GM12878 (cell line): Measurements from ENCODE around the gene ACTA2. TPM values are rescaled to one million over a fixed set of nuclear protein-coding genes. Genes with fewer than 3 reads are reported as not detected.

Source experiments
- ASH2L ChIP-seq: fragments of 300-600, 200-600 bp; sonication (generic); IDR thresholded peaks from 2 replicates; pipeline ENCODE4 v1.6.1; 2017; ENCODE audit warnings: low read depth, mild to moderate bottlenecking, borderline replicate concordance
- CREB1 ChIP-seq: IDR thresholded peaks from 2 replicates; pipeline ENCODE4 v1.6.1; 2012; ENCODE audit warnings: low read depth, mild to moderate bottlenecking, inconsistent platforms
- GATAD2B ChIP-seq: fragments of 450-650 bp; conservative IDR thresholded peaks from 2 replicates; pipeline ENCODE4 v1.6.1; 2017; ENCODE audit warnings: low read depth, mild to moderate bottlenecking, moderate library complexity
- HDAC2 ChIP-seq: fragments of 200-600 bp; sonication (generic); IDR thresholded peaks from 2 replicates; pipeline ENCODE4 v1.6.1; 2017
- JUND ChIP-seq: IDR thresholded peaks from 2 replicates; pipeline ENCODE4 v1.6.1; 2012; ENCODE audit warnings: low read depth, mild to moderate bottlenecking, low read length, improper control_type of control experiment, moderate library complexity
- LARP7 ChIP-seq: fragments of 450-650 bp; IDR thresholded peaks from 2 replicates; pipeline ENCODE4 v1.6.1; 2017; ENCODE audit warnings: mild to moderate bottlenecking
- MEF2A ChIP-seq: IDR thresholded peaks from 2 replicates; pipeline ENCODE4 v1.6.1; 2011; ENCODE audit warnings: low read depth, mild to moderate bottlenecking, low read length, moderate library complexity; ENCODE audit not compliant: insufficient read depth
- NBN ChIP-seq: fragments of 450-650 bp; IDR thresholded peaks from 2 replicates; pipeline ENCODE4 v1.6.1; 2016
- RAD21 ChIP-seq: IDR thresholded peaks from 2 replicates; pipeline ENCODE4 v1.6.1; 2011; ENCODE audit warnings: mild to moderate bottlenecking, low read depth, low read length, moderate library complexity; ENCODE audit not compliant: insufficient read depth
- SIN3A ChIP-seq: IDR thresholded peaks from 2 replicates; pipeline ENCODE4 v1.6.1; 2012; ENCODE audit warnings: low read depth, low read length, improper control_type of control experiment
- SMC3 ChIP-seq: IDR thresholded peaks from 2 replicates; pipeline ENCODE4 v1.6.1; 2011; ENCODE audit warnings: low read length, improper control_type of control experiment, borderline replicate concordance
- SP1 ChIP-seq: IDR thresholded peaks from one replicate; pipeline ENCODE4 v1.6.1; 2011; ENCODE audit warnings: low read depth, low read length
- SREBF1 ChIP-seq: IDR thresholded peaks from 2 replicates; pipeline ENCODE4 v1.6.1; 2012; ENCODE audit warnings: mild to moderate bottlenecking, low read length
- SUZ12 ChIP-seq: fragments of 200-600 bp; sonication (generic); IDR thresholded peaks from one replicate; pipeline ENCODE4 v1.6.1; 2018; ENCODE audit warnings: antibody characterized with exemption, mild to moderate bottlenecking; ENCODE audit not compliant: unreplicated experiment
- TBL1XR1 ChIP-seq: IDR thresholded peaks from 2 replicates; pipeline ENCODE4 v1.6.1; 2012; ENCODE audit warnings: low read depth, low read length, improper control_type of control experiment
- ZNF24 ChIP-seq: fragments of 450-650 bp; IDR thresholded peaks from 2 replicates; pipeline ENCODE4 v1.6.1; 2017; ENCODE audit warnings: antibody characterized with exemption, mild to moderate bottlenecking
- polyA plus RNA-seq, 11 experiments: library from polyadenylated mRNA; depleted of rRNA in 4 of 11; unstranded in 6 of 11; stranded (reverse) in 5 of 11; fragments of >200 nt; fragmentation: Nextera tagmentation in 4 of 11; fragmentation: Illumina TruSeq in 1 of 11; extraction: Ambion mirVana in 4 of 11; extraction: Trizol in 1 of 11; gene quantifications; 1 replicate in 1 of 11; 2 replicates in 10 of 11; pipeline versions ENCODE4 v1.2.1 to v1.2.3, GENCODE V29; 2011 to 2016; ENCODE audit warnings: inconsistent platforms in 2 of 11, missing spikeins in 2 of 11, low read depth in 1 of 11
- total RNA-seq, 4 experiments: library from RNA; depleted of rRNA in 3 of 4; stranded (reverse); fragments of >200 nt in 3 of 4; fragmentation: Illumina TruSeq in 1 of 4; extraction: Trizol in 1 of 4; gene quantifications; 2 replicates each; pipeline versions ENCODE4 v1.2.1 to v1.2.3, GENCODE V29; 2013 to 2021
- TF ChIP-seq, protein P1 (sequence below): fragments of 450-650 bp; formaldehyde crosslinking; IDR thresholded peaks from 2 replicates; pipeline ENCODE4 v1.4.0; 2022; ENCODE audit warnings: mild to moderate bottlenecking, moderate library complexity
- TF ChIP-seq, protein P2 (sequence below): fragments of 450-650 bp; IDR thresholded peaks from 2 replicates; pipeline ENCODE4 v1.6.1; 2017; ENCODE audit warnings: low read depth, mild to moderate bottlenecking, moderate library complexity
- TF ChIP-seq, protein P3 (sequence below): fragments of 450-650 bp; formaldehyde crosslinking; IDR thresholded peaks from 2 replicates; pipeline ENCODE4 v1.4.0; 2020; ENCODE audit warnings: mild to moderate bottlenecking, moderate library complexity
- TF ChIP-seq, protein P4 (sequence below): fragments of 450-650 bp; IDR thresholded peaks from 2 replicates; pipeline ENCODE4 v1.6.1; 2017; ENCODE audit warnings: mild to moderate bottlenecking, low read depth, inconsistent platforms; ENCODE audit not compliant: poor library complexity, severe bottlenecking

The ACTA2 gene
- total and polyA plus RNA-seq, 10 of the 15 experiments (the other 5 are each of a cell fraction or from before 2014, with no cell fraction given) = 7.4 to 78.2 (median 32.4) TPM

DNA sequence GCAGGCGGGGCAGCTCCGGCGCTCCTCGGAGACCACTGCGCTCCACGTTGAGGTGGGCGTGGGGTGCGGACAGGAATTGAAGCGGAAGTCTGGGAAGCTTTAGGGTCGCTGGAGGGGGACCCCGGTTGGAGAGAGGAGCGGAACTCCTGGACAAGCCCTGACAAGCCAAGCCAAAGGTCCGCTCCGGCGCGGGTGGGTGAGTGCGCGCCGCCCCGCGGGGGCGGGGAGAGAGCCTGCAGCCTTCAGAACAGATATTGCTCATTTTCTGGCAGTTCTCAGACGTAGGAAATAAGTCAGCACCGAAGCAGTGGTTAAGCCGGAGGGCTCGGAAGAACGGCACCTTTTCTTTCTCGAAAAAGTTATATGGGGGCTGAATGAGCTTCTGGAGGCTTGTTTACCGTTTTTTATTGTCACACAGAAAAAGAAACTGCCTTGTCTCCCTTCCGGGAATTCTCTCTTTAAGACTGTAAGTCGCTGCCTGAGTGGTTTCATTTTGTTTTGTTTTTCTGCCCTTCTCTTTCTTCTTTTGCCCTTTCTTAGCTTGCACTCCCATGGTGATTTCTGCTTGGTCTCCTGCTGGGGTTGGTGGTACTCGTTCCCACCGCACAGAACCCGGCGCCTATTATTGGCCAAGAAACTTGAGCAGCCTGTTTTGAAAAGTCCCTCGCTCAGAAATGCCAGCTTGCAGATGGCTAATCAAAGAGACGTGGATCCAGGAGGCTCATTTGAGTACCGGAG lies 38.8 kb upstream of the ACTA2 start (continued):
- TF ChIP-seq, protein P1, sequence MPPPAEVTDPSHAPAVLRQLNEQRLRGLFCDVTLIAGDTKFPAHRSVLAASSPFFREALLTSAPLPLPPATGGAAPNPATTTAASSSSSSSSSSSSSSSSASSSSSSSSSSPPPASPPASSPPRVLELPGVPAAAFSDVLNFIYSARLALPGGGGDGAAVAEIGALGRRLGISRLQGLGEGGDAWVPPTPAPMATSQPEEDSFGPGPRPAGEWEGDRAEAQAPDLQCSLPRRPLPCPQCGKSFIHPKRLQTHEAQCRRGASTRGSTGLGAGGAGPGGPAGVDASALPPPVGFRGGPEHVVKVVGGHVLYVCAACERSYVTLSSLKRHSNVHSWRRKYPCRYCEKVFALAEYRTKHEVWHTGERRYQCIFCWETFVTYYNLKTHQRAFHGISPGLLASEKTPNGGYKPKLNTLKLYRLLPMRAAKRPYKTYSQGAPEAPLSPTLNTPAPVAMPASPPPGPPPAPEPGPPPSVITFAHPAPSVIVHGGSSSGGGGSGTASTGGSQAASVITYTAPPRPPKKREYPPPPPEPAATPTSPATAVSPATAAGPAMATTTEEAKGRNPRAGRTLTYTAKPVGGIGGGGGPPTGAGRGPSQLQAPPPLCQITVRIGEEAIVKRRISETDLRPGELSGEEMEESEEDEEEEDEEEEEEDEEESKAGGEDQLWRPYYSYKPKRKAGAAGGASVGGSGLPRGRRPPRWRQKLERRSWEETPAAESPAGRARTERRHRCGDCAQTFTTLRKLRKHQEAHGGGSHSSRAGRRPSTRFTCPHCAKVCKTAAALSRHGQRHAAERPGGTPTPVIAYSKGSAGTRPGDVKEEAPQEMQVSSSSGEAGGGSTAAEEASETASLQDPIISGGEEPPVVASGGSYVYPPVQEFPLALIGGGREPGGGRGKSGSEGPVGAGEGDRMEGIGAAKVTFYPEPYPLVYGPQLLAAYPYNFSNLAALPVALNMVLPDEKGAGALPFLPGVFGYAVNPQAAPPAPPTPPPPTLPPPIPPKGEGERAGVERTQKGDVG (CRISPR knock-in tag) = no peak
- TF ChIP-seq SREBF1 (no peak), ASH2L (no peak), NBN (peak; percentile 73), HDAC2 (no peak), ZNF24 (0 out of 2 replicates have a peak, but pooled peaks have one; percentile 56), TBL1XR1 (0 out of 2 replicates have a peak, but pooled peaks have one; percentile 48), SP1 (peak; percentile 16), CREB1 (peak; percentile 57), SIN3A (peak; percentile 85), SMC3 (no peak), JUND (no peak; the same call in 1 of the 2 replicates), MEF2A (no peak), GATAD2B (no peak; the same call in 1 of the 2 replicates), RAD21 (no peak), LARP7 (no peak; the same call in none of the 2 replicates), SUZ12 (no peak)
- TF ChIP-seq, protein P2, sequence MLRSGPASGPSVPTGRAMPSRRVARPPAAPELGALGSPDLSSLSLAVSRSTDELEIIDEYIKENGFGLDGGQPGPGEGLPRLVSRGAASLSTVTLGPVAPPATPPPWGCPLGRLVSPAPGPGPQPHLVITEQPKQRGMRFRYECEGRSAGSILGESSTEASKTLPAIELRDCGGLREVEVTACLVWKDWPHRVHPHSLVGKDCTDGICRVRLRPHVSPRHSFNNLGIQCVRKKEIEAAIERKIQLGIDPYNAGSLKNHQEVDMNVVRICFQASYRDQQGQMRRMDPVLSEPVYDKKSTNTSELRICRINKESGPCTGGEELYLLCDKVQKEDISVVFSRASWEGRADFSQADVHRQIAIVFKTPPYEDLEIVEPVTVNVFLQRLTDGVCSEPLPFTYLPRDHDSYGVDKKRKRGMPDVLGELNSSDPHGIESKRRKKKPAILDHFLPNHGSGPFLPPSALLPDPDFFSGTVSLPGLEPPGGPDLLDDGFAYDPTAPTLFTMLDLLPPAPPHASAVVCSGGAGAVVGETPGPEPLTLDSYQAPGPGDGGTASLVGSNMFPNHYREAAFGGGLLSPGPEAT = no peak
- TF ChIP-seq, protein P3, sequence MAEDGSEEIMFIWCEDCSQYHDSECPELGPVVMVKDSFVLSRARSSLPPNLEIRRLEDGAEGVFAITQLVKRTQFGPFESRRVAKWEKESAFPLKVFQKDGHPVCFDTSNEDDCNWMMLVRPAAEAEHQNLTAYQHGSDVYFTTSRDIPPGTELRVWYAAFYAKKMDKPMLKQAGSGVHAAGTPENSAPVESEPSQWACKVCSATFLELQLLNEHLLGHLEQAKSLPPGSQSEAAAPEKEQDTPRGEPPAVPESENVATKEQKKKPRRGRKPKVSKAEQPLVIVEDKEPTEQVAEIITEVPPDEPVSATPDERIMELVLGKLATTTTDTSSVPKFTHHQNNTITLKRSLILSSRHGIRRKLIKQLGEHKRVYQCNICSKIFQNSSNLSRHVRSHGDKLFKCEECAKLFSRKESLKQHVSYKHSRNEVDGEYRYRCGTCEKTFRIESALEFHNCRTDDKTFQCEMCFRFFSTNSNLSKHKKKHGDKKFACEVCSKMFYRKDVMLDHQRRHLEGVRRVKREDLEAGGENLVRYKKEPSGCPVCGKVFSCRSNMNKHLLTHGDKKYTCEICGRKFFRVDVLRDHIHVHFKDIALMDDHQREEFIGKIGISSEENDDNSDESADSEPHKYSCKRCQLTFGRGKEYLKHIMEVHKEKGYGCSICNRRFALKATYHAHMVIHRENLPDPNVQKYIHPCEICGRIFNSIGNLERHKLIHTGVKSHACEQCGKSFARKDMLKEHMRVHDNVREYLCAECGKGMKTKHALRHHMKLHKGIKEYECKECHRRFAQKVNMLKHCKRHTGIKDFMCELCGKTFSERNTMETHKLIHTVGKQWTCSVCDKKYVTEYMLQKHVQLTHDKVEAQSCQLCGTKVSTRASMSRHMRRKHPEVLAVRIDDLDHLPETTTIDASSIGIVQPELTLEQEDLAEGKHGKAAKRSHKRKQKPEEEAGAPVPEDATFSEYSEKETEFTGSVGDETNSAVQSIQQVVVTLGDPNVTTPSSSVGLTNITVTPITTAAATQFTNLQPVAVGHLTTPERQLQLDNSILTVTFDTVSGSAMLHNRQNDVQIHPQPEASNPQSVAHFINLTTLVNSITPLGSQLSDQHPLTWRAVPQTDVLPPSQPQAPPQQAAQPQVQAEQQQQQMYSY (CRISPR knock-in tag) = no peak
- TF ChIP-seq, protein P4, sequence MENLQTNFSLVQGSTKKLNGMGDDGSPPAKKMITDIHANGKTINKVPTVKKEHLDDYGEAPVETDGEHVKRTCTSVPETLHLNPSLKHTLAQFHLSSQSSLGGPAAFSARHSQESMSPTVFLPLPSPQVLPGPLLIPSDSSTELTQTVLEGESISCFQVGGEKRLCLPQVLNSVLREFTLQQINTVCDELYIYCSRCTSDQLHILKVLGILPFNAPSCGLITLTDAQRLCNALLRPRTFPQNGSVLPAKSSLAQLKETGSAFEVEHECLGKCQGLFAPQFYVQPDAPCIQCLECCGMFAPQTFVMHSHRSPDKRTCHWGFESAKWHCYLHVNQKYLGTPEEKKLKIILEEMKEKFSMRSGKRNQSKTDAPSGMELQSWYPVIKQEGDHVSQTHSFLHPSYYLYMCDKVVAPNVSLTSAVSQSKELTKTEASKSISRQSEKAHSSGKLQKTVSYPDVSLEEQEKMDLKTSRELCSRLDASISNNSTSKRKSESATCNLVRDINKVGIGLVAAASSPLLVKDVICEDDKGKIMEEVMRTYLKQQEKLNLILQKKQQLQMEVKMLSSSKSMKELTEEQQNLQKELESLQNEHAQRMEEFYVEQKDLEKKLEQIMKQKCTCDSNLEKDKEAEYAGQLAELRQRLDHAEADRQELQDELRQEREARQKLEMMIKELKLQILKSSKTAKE = peak; percentile 63
